ENCODE results near the gene TMEM147. TPM values are rescaled to one million over a fixed set of nuclear protein-coding genes. Genes with fewer than 3 reads are reported as not detected.

The TMEM147 gene
- total RNA-seq, 2 donors from 2014 or later, result 49.7 to 75.8 TPM

GRCh38 chr19:35528218-35529038 lies 17.0 kb upstream of the TMEM147 start, which contains the start of gene SBSN:
SBSN (minus strand) TSS chr19:35528311; CDS start chr19:35528281, 30 bp downstream.
- H3K27me3 ChIP-seq (replicated peaks; ENCODE audit: insufficient read depth), result no peaks in the 10 kb centered on the region
- no peak for ATAC-seq (ENCODE audit: insufficient number of reproducible peaks, low FRiP score, low read depth)
- no peak for TF ChIP-seq CTCF (IDR thresholded peaks at IDR 0.05)

GRCh38 chr19:35529241-35530218 lies 15.9 kb upstream of the TMEM147 start:
- Histone ChIP-seq H3K9me3 (no peaks in the 10 kb centered on the region), H3K36me3 (no peaks in the 10 kb centered on the region), H3K4me3 (no peak overlapping the region), H3K27ac (no peak overlapping the region), H3K27me3 (replicated peaks; ENCODE audit: insufficient read depth) (no peaks in the 10 kb centered on the region), H3K4me1 (ENCODE audit: control insufficient read depth in 1 of 2, low read depth in 2 of 2) (peaks cover 0 to 4% of the 10 kb centered on the region in 2 donors)
- DNase-seq (ENCODE audit: low spot score) (no peak), ATAC-seq (ENCODE audit: insufficient number of reproducible peaks, low FRiP score, low read depth) (no peak)
- no peak for TF ChIP-seq CTCF (IDR thresholded peaks at IDR 0.05)

More at GRCh38 chr19:35528218-35529038, 17.0 kb upstream of the TMEM147 start, which contains the start of gene SBSN:
- Histone ChIP-seq H3K4me1 (ENCODE audit: control insufficient read depth in 1 of 2, low read depth in 2 of 2) (no peaks in the 10 kb centered on the region), H3K36me3 (no peaks in the 10 kb centered on the region), H3K27ac (no peak within 1 kb of the TSS), H3K9me3 (no peaks in the 10 kb centered on the region), H3K4me3 (no peak within 1 kb of the TSS)
- no peak for DNase-seq (ENCODE audit: low spot score)

- Histone ChIP-seq H3K27me3 (replicated peaks; ENCODE audit: insufficient read depth) (no peaks in the 10 kb centered on the region), H3K4me1 (ENCODE audit: control insufficient read depth in 1 of 2, low read depth in 2 of 2) (peaks cover 0 to 4% of the 10 kb centered on the region in 2 donors), H3K36me3 (no peaks in the 10 kb centered on the region), H3K27ac (no peak overlapping the region), H3K4me3 (no peak overlapping the region), H3K9me3 (no peaks in the 10 kb centered on the region)
- ATAC-seq (ENCODE audit: insufficient number of reproducible peaks, low FRiP score, low read depth) (no peak), DNase-seq (ENCODE audit: low spot score) (no peak)
- TF ChIP-seq CTCF (IDR thresholded peaks at IDR 0.05), result no peak
Observed at GRCh38 chr19:35531291-35531690, 14.1 kb upstream of the TMEM147 start.

DNA sequence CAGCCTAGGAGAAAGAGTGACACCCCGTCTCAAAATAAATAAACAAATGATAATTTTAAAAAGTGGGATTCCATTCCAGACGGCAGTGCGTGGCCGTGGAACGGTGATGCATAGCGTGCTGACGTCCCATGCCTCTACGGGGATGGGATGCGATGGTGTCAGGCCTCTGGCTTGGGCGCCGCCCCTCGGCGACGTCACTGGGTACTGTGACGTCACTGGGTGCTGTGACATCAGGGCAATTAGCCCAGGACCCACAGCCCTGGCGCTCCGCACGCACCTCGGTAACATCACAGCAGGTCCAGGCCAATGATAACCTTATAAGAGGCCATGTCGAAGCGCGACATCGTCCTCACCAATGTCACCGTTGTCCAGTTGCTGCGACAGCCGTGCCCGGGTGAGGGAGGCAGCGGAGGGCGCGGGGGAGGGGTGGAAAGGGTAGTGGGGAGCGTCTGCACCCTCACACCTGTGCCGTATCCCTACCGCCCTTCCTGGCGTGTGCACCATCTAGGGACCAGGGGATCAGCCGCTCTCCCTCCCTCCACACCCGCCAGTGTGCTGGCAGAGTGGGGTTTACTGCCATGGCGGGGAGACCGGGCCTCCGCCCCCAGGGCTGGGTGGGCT lies 12.1 kb upstream of the TMEM147 start, which contains the start of gene GAPDHS:
Gene GAPDHS, plus strand, starts transcription at position 256 of the 621 bp plus-strand sequence. Its CDS starts 72 bp downstream, at position 328.
- no peaks in the 10 kb centered on the region for H3K36me3 ChIP-seq
- TF ChIP-seq CTCF (IDR thresholded peaks at IDR 0.05), result no peak
- DNase-seq (ENCODE audit: low spot score) (no peak), ATAC-seq (ENCODE audit: insufficient number of reproducible peaks, low FRiP score, low read depth) (no peak)
- peaks cover 0 to 4% of the 10 kb centered on the region in 2 donors for H3K4me1 ChIP-seq (ENCODE audit: control insufficient read depth in 1 of 2, low read depth in 2 of 2)
- H3K4me3 ChIP-seq, result no peak within 1 kb of the TSS
- H3K27ac ChIP-seq, result no peak within 1 kb of the TSS
- no peaks in the 10 kb centered on the region for H3K9me3 ChIP-seq
- H3K27me3 ChIP-seq (replicated peaks; ENCODE audit: insufficient read depth), result no peaks in the 10 kb centered on the region

All from thoracic aorta (tissue), 2 donors.